OCI-LY3 (cell line): ENCODE results near the gene ABCC5.
A peak's percentile ranks its signal among the peaks of the same experiment; 100 is the strongest.
"Not testable (repeated sequence)": the region's sequence is repeated elsewhere in the genome, so short reads cannot be mapped to it uniquely, and the experiment has no call there.

Experiments
- H2AFZ ChIP-seq: fragments of 200-600, 300-600 bp; shearing (Covaris generic); 2 replicates; pipeline ENCODE4 v1.6.0; 2014; ENCODE audit warnings: antibody characterized with exemption, low read depth, low read length
- H3K27ac ChIP-seq: fragments of 200-600, 300-600 bp; sonication (generic); 2 replicates; pipeline ENCODE4 v1.5.1; 2014; ENCODE audit warnings: mild to moderate bottlenecking, low read length, moderate library complexity, mixed read lengths
- H3K27me3 ChIP-seq: fragments of 200-600, 300-600 bp; sonication (generic); 2 replicates; pipeline ENCODE4 v1.6.1; 2014; ENCODE audit warnings: low read depth, low read length, mixed read lengths
- H3K36me3 ChIP-seq: fragments of 200-600, 300-600 bp; sonication (generic); replicated peaks from 2 replicates; pipeline ENCODE3; 2014; ENCODE audit warnings: low read depth, low read length, mixed read lengths
- H3K4me1 ChIP-seq: fragments of 300-600, 200-600 bp; sonication (generic); 2 replicates; pipeline ENCODE4 v1.6.1; 2014; ENCODE audit warnings: low read length, mixed read lengths
- H3K4me2 ChIP-seq: fragments of 200-600, 300-600 bp; sonication (generic); 2 replicates; pipeline ENCODE4 v1.6.1; 2014; ENCODE audit warnings: low read length, mixed read lengths
- H3K4me3 ChIP-seq: fragments of 300-600, 200-600 bp; sonication (generic); 2 replicates; pipeline ENCODE4 v1.5.1; 2014; ENCODE audit warnings: antibody characterized with exemption, mild to moderate bottlenecking, low read length, moderate library complexity
- H3K79me2 ChIP-seq: fragments of 300-600, 200-600 bp; shearing (Covaris generic); 2 replicates; pipeline ENCODE4 v1.6.1; 2014; ENCODE audit warnings: mild to moderate bottlenecking, low read length, mixed read lengths
- H3K9ac ChIP-seq: fragments of 300-600, 200-600 bp; shearing (Covaris generic); 2 replicates; pipeline ENCODE4 v1.6.0; 2014; ENCODE audit warnings: mild to moderate bottlenecking, low read length, moderate library complexity
- H3K9me3 ChIP-seq: fragments of 200-600, 300-600 bp; shearing (Covaris generic); 2 replicates; pipeline ENCODE4 v1.6.1; 2014; ENCODE audit warnings: low read length, mixed read lengths; ENCODE audit not compliant: insufficient read depth
- H4K20me1 ChIP-seq: fragments of 200-600, 300-600 bp; sonication (generic); 2 replicates; pipeline ENCODE4 v1.6.1; 2016; ENCODE audit warnings: low read length, mixed read lengths; ENCODE audit not compliant: insufficient read depth
- EZH2phosphoT487 ChIP-seq: fragments of 200-600 bp; shearing (Covaris generic); IDR thresholded peaks from 2 replicates; pipeline ENCODE4 v1.6.1; 2018; ENCODE audit warnings: antibody characterized with exemption, mixed run types, low read depth
- TF ChIP-seq, protein P1 (sequence below): fragments of 200-600, 300-600 bp; sonication (generic); IDR thresholded peaks from 2 replicates; pipeline ENCODE4 v1.5.1; 2014; ENCODE audit warnings: antibody characterized with exemption, low read length, low read depth

ABCC5 gene

DNA sequence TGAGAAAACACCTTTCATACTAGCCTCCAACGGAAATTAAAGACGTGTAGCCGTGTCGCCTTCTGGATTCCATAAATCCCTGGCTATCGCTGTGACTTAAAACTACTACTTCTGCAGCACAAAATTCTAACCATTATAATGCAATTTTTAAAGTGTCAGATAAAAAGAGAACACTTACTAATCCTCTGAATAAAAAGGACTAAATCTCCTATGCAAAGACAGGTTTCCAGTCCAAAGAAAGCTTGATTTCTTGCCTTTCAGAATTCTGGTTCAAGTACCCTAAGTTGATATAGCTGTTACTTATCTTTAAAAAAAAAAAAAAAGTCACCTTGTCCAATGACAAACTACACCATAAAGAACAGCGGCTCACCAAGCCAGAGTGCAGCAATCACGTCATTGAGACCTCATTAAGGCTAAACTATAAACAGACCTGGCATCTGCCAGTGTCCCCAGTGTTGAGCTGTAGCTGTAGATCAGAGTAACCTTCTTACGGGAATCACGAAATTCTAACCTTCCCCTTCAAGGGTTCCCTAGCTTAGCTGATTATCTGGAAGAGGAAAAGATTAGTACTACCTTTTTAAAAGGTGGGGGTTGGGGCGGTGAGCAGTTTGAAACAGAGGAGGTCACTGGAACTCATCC, 2.2 kb downstream of the ABCC5 start:
- Histone ChIP-seq H3K27ac (no peak overlapping the region), H3K4me3 (no peak overlapping the region), H3K9me3 (no peaks in the 10 kb centered on the region), H3K4me2 (no peak overlapping the region), H3K27me3 (no peaks in the 10 kb centered on the region; the same call in 1 of the 2 replicates), H2AFZ (no peak overlapping the region), H3K36me3 (no peaks in the 10 kb centered on the region), H4K20me1 (no peaks in the 10 kb centered on the region), H3K9ac (no peak overlapping the region), H3K79me2 (no peaks in the 10 kb centered on the region), H3K4me1 (peaks cover 10% of the 10 kb centered on the region; the same call in 1 of the 2 replicates)
- TF ChIP-seq, protein P1, sequence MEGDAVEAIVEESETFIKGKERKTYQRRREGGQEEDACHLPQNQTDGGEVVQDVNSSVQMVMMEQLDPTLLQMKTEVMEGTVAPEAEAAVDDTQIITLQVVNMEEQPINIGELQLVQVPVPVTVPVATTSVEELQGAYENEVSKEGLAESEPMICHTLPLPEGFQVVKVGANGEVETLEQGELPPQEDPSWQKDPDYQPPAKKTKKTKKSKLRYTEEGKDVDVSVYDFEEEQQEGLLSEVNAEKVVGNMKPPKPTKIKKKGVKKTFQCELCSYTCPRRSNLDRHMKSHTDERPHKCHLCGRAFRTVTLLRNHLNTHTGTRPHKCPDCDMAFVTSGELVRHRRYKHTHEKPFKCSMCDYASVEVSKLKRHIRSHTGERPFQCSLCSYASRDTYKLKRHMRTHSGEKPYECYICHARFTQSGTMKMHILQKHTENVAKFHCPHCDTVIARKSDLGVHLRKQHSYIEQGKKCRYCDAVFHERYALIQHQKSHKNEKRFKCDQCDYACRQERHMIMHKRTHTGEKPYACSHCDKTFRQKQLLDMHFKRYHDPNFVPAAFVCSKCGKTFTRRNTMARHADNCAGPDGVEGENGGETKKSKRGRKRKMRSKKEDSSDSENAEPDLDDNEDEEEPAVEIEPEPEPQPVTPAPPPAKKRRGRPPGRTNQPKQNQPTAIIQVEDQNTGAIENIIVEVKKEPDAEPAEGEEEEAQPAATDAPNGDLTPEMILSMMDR, result no peak
- no peak for TF ChIP-seq EZH2phosphoT487

DNA sequence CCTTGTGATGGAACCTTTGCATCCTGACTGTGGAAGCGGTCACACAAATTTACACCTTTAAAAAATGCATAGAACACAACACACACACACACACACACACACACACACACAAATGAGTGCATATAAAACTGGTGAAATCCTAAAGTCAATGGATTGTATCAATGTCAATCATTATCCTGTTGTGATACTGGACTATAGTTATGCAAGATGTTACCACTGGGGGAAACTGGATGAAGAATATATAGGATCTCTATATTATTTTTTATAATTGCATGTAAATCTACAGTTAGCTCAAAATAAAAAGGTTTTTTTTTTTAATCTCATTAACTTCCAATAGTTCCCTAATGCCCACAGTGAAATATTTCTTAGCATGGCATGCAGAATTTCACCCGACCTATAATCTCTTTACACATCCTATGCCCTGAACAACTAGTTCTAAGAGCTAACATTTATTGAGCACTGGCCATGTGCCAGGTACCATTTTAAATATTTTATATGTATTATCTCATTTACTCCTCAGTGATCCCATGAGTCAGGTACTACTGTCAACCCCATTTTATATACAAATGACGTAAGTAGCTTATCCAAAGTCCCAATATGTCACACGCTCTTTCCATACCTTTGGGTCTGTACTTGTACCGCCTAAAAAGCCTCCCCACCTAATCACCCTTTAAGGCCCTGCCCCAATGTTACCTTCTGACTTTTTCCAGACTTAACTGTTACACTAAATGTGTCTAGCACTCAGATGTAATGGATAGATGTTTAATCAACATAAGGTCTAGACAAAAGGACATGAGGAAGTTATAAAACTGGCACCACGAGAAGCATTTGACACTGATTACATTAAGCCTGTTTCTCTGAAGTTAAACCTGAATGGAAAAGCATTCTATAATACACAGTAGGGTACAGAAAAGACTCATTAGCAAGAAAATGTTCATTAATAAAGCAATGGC, 5.5 kb downstream of the ABCC5 start:
- Histone ChIP-seq H3K27ac (no peak overlapping the region), H2AFZ (no peak overlapping the region), H3K9me3 (no peaks in the 10 kb centered on the region), H4K20me1 (no peaks in the 10 kb centered on the region), H3K79me2 (no peaks in the 10 kb centered on the region), H3K4me3 (no peak overlapping the region), H3K4me1 (peaks cover 16% of the 10 kb centered on the region), H3K27me3 (no peaks in the 10 kb centered on the region), H3K4me2 (no peak overlapping the region), H3K36me3 (no peaks in the 10 kb centered on the region), H3K9ac (no peak overlapping the region)
- TF ChIP-seq, protein P1, result no peak
- no peak for TF ChIP-seq EZH2phosphoT487

DNA sequence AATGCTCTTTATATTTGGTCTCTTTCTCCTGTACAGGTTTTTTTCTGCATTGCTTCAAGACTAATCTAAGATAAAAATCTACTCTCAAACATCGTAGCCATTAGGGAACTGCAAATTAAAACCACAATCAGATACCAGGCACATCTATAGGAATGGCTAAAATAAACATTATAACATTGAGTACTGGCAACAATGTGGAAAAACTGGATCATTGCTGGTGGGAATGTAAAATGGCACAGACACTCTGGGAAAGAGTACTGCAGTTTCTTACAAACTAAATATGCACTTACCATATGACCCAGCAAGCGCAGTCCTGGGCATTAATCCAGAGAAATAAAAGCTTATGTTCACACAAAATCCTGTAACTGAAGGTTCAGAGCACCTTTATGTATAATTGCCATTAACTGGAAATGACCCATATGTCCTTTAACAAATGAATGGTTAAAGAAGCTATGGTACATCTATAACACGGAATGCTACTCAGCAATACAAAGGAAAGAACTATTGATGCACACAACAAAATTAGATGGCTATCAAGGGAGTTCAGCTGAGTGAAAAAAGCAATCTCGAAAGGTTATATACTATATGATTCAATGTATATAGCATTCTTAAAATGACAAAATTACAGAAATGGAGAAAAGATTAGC, 6.3 kb downstream of the ABCC5 start:
- no peak overlapping the region for H3K4me3 ChIP-seq
- H3K27me3 ChIP-seq, result no peaks in the 10 kb centered on the region
- no peak overlapping the region for H3K27ac ChIP-seq
- H2AFZ ChIP-seq, result no peak overlapping the region
- no peak overlapping the region for H3K4me2 ChIP-seq
- H3K36me3 ChIP-seq, result no peaks in the 10 kb centered on the region
- TF ChIP-seq EZH2phosphoT487, result no peak
- TF ChIP-seq, protein P1, result no peak
- H3K9ac ChIP-seq, result no peak overlapping the region
- H3K9me3 ChIP-seq, result no peaks in the 10 kb centered on the region
- no peaks in the 10 kb centered on the region for H4K20me1 ChIP-seq
- no peaks in the 10 kb centered on the region for H3K79me2 ChIP-seq
- H3K4me1 ChIP-seq, result peaks cover 17% of the 10 kb centered on the region

DNA sequence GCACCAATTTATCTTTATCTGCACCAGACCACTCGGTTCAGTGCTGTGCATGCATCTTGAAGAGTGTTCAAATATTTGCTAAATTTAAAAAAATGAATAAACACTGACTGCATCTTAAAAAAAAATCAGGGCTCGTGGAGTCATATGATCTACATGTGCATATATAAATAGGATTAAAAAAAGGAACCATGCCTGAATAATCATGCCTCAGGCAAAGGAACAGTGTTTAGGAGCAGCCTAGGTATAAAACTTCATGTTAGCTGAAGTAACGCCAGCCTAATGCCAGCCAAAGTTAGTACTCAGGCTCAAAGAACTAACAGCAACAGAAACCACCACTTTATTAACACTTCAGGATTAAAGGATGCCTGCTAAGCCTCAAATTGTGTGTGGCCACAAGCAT, 9.5 kb downstream of the ABCC5 start:
- Histone ChIP-seq H3K79me2 (no peaks in the 10 kb centered on the region), H3K9me3 (no peaks in the 10 kb centered on the region), H3K4me1 (peaks cover 23% of the 10 kb centered on the region), H3K27ac (no peak overlapping the region), H3K4me2 (no peak overlapping the region), H3K9ac (no peak overlapping the region), H4K20me1 (no peaks in the 10 kb centered on the region), H3K27me3 (no peaks in the 10 kb centered on the region), H3K4me3 (no peak overlapping the region), H3K36me3 (no peaks in the 10 kb centered on the region), H2AFZ (no peak overlapping the region)
- TF ChIP-seq EZH2phosphoT487, result no peak
- TF ChIP-seq, protein P1, result no peak

DNA sequence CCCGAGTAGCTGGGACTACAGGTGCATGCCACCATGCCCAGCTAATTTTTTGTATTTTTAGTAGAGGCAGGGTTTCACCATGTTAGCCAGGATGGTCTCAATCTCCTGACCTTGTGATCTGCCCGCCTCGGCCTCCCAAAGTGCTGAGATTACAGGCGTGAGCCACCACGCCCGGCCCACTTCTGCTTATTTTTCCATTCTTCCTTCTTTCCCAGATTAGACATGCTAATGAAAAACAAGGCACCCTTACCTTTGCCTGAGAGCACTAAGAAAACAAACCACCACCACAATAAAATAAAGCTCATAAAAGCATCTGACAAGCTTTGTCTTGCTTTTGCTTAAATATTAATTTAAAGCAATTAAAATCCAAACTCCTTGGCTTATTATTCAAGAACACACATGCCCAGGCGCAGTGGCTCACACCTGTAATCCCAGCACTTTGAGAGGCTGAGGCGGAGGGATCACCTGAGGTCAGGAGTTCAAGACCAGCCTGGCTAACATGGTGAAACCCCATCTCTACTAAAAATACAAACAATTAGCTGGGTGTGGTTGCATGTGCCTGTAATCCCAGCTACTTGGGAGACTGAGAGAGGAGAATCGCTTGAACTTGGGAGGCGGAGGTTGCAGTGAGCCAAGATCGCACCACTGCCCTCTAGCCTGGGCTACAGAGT, 10.4 kb downstream of the ABCC5 start:
- not testable (repeated sequence) for H2AFZ ChIP-seq, H3K36me3 ChIP-seq, H3K79me2 ChIP-seq, H4K20me1 ChIP-seq, H3K9ac ChIP-seq, H3K27me3 ChIP-seq, H3K27ac ChIP-seq, H3K9me3 ChIP-seq
- Histone ChIP-seq H3K4me2 (peak overlapping the region; percentile 56), H3K4me3 (0 out of 2 replicates have a peak overlapping the region, but pooled peaks have one; percentile 4), H3K4me1 (peaks cover 23% of the 10 kb centered on the region)
